Measurements from ENCODE around the gene NEDD9. TPM values are rescaled to one million over a fixed set of nuclear protein-coding genes. Genes with fewer than 3 reads are reported as not detected.
A peak's percentile ranks its signal among the peaks of the same experiment; 100 is the strongest.

NEDD9 gene
- polyA plus RNA-seq, 1 of the 3 experiments (the other 2 are of a cell fraction), result 7.4 TPM

GRCh38 chr6:11201015-11201414 lies 31.5 kb downstream of the NEDD9 start:
- Histone ChIP-seq H3K4me1 (ENCODE audit: control insufficient read depth in 1 of 2, insufficient read depth in 2 of 2, low read depth in 1 of 2, low read length in 1 of 2) (peaks cover 31 to 48% of the 10 kb centered on the region in 2 experiments; a peak in 3 of 4 replicates), H3K36me3 (replicated peaks in 1 of 2; ENCODE audit: control insufficient read depth in 1 of 2, insufficient read depth in 2 of 2, low read length in 1 of 2) (peaks cover 4 to 11% of the 10 kb centered on the region in 2 experiments)

More at GRCh38 chr6:11201015-11201414, 31.5 kb downstream of the NEDD9 start:
- peaks cover 84% of the 10 kb centered on the region for H3K79me2 ChIP-seq (ENCODE audit: insufficient read depth)
- POLR2A ChIA-PET, result no interaction called here
- no peaks in the 10 kb centered on the region for H4K20me1 ChIP-seq (ENCODE audit: insufficient read depth)
- H3K9me2 ChIP-seq, result no peaks in the 10 kb centered on the region
- H3K9ac ChIP-seq, result peak overlapping the region; percentile 39
- WGBS (ENCODE audit: low lambda C conversion rate), result 40% methylated on average over 2 of the region's 3 CpGs
- DNase-seq, result no peak
- H3K4me3 ChIP-seq (ENCODE audit: low read depth in 2 of 2, low read length in 1 of 2), result no peak overlapping the region
- H3K27ac ChIP-seq (ENCODE audit: low read depth in 2 of 2, low read length in 1 of 2), result peak overlapping the region; percentile 17 to 75
- no peak overlapping the region for H2AFZ ChIP-seq (ENCODE audit: low read depth)
- no peaks in the 10 kb centered on the region for H3K27me3 ChIP-seq (ENCODE audit: insufficient read depth)
- H3K4me2 ChIP-seq, result no peak overlapping the region
- TF ChIP-seq CTCF (IDR thresholded peaks at IDR 0.05) (no peak), EP300 (IDR thresholded peaks at IDR 0.05; ENCODE audit: borderline replicate concordance in 1 of 2, low read depth in 1 of 2, low read length in 1 of 2) (no peak), USF2 (IDR thresholded peaks at IDR 0.05; ENCODE audit: borderline replicate concordance, low read depth, low read length) (no peak), CHD2 (IDR thresholded peaks at IDR 0.05; ENCODE audit: low read length, partially characterized antibody) (no peak), JUND (IDR thresholded peaks at IDR 0.05) (no peak), USF1 (IDR thresholded peaks at IDR 0.05; ENCODE audit: borderline replicate concordance, low read depth) (no peak), MEF2A (IDR thresholded peaks at IDR 0.05; ENCODE audit: borderline replicate concordance, low read depth) (no peak), MXI1 (IDR thresholded peaks at IDR 0.05; ENCODE audit: low read depth, low read length) (no peak), RCOR1 (IDR thresholded peaks at IDR 0.05; ENCODE audit: low read length) (no peak), PBX3 (IDR thresholded peaks at IDR 0.05) (no peak), TEAD4 (IDR thresholded peaks at IDR 0.05; ENCODE audit: borderline replicate concordance, insufficient read depth) (no peak), IRF3 (IDR thresholded peaks at IDR 0.05; ENCODE audit: low read depth, low read length) (no peak), GABPA (IDR thresholded peaks at IDR 0.05; ENCODE audit: low read depth) (no peak), NRF1 (IDR thresholded peaks at IDR 0.05; ENCODE audit: low read depth, low read length) (no peak), TCF12 (IDR thresholded peaks at IDR 0.05) (no peak), FOXM1 (IDR thresholded peaks at IDR 0.05; ENCODE audit: low read depth) (no peak), SIN3A (IDR thresholded peaks at IDR 0.05; ENCODE audit: borderline replicate concordance, low read depth, low read length) (no peak), NFIC (IDR thresholded peaks at IDR 0.05; ENCODE audit: borderline replicate concordance) (no peak)
- H3K9me3 ChIP-seq, result no peaks in the 10 kb centered on the region
- CTCF ChIA-PET, result no interaction called here
- H3F3A ChIP-seq (replicated peaks; ENCODE audit: insufficient read depth), result peaks cover 27% of the 10 kb centered on the region
